NCI-H69 (cell line): ENCODE measurements around the gene DIAPH2.
A peak's percentile ranks its signal among the peaks of the same experiment; 100 is the strongest.

Experiments
- DNase-seq: peaks from one replicate; lab custom pipeline; 2025; lab: John Stamatoyannopoulos, UW

The DIAPH2 gene

DNA sequence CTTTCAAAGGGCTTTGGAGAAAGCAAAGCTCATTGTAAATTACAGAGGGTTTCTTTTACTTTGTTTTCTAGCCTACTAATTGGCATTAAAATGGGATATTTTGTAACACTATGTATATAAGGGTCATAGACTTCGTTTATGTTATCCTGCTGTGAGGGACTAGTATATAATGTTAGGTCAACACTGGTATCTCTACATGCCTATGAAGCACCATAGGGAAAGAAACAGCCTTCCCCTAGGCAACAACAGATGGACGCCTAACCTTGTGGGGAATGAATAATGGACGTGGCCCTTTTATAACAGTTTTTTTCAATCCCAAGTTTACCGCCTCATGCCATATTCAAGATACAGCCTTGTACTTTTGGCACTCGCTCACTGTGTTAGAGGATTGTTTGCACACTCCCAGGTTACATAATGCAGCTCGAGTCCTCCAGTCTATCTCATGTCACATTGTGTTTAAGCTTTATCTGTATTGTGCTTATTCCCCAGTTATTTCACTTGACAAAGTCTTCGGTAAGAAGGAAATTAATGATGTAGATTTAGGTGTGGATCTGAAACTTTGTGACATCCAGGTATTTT lies 910.1 kb downstream of the DIAPH2 start:
- DNase-seq = peak; percentile 84

DNA sequence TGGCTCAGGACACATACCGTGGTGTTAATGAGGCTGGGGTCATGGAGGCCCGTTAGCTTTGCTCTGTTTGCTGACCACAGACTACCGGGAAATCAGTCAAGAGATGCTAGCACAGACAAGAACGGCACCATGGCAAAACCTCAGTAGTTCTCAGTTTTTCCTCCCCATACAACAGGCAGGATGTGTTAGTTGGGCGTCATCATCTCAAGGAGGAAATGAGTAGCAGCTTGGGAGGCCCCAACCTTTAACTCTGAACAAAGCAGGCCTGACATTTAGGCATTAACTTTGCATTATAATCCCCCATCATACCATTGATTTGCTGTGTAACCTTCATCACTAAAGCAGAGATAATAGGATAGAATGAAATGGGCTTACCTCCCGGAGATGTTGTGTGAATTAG lies 913.3 kb downstream of the DIAPH2 start:
- no peak for DNase-seq

DNA sequence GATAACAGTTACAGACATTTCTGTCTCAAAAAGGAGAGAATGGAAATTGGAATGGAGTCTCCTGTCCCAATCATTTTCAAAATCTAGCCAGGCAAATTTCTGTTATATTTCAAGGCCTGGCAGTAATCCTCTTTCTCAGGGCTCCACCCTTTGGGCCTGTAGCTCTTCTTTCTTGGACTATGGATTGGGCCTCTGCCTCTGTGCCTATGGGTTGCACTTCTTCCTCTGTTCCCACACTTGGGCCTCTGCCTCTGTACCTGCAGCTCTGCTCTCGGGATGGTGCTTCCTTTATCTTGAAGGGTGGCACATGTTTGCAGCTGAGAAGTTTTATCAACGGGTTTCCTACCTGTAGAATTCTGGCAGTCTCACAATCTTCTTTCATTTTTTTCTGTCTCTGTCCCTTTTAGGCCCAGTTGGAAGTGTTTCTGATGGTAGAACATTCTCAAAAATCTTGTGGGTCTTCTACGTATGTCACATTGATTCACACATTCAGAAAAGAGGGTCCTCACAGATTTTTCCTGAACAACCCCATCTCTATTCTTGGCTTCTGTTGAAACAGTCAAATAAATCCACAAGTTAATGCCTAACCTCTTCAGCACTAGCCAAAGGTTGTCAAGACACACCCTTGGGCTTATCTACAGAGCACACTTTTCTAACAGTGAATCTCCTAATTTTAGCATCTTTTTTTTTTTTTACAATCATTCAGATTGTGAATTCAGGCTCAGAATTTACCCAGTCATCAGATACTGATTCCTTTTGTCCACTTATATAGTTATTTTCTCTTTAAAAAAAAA lies 918.0 kb downstream of the DIAPH2 start:
- no peak for DNase-seq

DNA sequence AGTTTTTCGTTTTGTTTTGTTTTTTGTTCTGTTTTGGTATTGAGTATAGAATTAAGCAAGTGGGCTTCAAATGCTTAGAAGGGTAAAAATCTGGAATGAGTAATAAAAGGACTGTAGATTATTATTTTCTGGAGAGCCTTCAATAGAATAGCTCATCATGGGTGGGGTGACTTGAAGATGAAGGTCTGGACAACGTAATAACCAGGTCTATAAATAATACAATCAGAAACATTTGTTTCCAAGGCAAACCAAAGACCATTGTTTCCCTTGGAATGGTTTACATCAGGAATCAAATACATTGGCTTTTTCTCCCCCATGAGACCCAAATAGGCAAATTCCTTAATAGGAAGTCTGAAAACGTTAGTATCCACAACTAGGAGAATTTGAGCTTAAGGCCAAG lies 920.6 kb downstream of the DIAPH2 start:
- no peak for DNase-seq

DNA sequence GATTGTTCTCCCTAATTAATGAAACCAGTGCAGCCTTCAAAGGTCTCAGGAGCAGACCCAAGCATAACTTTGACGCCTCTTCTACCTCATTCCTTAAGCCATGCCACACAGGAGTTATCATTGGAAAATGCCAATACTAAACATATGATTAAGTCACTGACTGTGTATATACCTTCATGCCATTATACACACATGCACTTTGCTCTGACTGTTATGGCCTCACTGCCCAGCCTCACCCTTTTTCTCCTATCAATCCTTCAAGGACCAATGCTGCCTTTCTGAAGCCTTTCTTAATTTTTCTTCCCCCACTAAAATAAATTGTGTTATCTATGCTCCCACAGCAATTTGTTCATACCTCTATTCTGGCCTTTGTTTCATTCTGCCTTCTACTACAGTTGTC lies 924.7 kb downstream of the DIAPH2 start:
- no peak for DNase-seq

DNA sequence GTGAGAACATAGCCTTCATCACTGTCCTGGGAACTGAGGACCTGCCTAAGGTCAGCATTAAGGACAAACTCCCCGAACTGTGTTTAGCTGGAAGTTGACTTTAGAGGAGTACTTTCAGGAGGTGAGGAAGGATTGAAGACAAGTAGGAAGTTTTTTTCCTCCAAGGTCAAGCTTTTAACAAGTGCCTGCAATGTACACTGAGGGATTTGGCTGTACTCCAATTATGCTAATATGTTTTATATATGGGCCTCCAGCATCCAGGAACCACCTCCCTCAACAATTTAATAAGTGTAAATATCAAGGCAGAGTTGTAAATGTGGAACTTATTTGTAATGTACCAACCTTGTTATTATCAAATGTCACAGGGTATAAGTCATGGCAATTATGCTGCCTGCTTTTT lies 925.3 kb downstream of the DIAPH2 start:
- DNase-seq = peak; percentile 27

DNA sequence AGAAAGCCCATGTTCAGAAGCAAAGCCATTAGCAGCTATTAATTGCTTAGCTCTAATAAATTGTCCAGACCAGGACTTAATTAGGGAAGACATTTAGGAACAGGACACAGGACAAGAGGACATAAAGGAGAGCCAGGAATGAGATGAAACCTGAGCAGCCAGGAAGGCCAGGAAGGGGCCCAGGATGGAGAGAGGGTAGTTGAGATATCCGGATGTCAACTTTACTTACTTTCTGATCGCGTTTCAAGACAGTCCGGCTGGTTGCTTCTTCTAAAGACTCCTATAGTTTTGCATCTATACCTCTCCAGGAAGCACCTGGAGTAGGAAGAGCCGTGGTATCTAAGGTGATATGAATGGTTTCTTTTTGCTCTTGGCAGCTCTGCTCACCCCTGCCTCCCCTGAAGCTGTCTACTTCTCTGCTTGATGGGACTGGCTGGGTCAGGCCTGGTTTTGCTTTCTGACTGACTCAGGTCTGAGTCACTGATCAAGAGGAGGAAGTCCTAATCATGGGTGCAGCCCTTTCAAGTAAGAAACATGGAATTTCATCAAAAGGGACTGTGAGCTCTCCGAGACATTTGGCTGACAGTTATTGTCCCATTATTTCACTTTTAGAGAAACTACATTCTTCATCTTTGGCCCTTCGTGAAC lies 932.4 kb downstream of the DIAPH2 start:
- DNase-seq = no peak

DNA sequence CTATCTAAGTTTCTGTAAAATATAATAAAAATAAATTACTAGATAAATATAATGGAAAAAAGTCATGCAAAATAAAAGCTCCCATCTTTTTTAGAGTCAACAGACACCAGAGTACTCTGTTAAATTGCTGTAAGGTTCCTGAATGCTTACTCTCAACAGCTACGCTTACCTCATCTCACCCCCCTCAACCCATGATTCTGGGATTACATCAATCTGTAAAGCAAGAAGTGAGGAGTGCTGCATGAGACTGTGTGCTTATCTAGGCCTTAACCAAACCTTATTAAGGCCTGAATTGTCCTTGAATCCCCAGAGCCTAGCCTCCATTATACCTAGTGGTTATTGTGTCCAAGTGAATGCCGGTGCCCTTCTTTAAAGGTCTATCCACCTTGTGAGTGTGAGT lies 934.9 kb downstream of the DIAPH2 start:
- peak; percentile 18 for DNase-seq

DNA sequence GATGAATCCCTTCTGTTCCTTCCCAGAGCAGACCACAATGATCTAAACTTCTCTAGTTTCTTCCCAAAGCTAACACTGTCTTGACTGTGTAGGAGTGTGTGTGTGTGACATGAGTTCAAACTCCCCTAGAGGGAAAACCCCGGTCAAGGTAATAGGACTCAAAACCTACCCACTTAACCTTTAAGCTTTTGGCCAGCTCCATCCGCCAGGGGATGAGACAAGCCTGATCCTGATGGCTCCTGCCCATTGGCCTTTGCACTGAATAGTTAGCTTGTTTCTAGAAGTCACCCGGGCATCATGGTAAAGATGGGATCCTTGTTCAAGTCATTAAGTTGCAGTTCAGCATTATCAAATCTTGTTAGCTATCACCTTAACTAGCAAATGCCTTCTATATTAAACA lies 937.5 kb downstream of the DIAPH2 start:
- DNase-seq = no peak

DNA sequence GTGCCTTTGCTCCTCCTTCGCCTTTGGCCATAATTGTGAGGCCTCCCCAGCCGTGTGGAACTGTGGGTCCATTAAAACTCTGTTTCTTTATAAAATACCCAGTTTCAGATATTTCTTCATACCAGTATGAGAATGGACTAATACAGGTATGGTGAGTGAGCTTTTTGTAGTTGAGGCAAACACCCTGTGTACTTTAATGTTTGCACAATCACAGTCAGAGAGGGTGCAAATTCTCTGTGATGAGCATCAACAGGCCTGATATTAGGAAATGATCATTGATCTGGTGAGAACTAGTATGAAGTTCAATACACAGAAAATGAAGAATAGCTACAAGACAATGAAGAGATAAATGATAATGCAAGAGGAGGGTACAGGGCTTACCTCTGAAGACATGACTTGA lies 943.7 kb downstream of the DIAPH2 start:
- DNase-seq = no peak

DNA sequence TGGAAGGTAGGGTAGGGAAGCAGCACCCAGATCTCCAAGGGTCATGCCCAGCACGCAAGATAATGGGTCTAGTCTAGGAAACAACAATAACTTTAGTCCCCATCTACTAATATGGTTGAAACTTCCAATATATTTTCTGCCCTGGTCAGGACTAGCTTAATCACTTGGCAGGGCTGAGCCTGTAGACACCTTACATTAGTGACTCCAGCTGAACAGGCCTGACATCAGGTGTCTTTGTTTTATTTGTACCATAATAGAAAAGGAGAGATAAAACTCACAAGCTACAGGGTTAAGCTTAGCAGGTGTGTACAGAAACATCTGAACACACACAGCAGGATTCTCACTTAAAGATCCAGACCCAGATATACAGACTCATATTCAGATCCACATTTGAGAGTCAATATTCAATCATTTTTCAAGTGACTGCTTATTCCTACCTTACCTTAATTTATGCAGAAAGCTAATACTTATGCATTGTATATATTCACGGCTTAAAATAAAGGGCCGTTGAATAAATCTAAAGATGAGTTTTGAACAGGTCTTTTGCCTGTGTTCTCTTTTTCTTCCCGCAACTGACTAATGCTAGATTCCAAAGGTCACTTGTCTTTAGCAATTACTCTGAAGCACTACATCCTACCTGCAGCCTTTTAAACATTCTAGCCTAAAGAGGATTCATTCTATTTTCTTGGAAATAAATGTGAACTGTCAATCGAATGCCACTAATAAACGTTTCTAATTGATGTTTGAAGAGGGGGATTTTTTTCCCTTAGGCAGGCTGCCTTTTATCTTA lies 944.4 kb downstream of the DIAPH2 start:
- DNase-seq = peak; percentile 63

DNA sequence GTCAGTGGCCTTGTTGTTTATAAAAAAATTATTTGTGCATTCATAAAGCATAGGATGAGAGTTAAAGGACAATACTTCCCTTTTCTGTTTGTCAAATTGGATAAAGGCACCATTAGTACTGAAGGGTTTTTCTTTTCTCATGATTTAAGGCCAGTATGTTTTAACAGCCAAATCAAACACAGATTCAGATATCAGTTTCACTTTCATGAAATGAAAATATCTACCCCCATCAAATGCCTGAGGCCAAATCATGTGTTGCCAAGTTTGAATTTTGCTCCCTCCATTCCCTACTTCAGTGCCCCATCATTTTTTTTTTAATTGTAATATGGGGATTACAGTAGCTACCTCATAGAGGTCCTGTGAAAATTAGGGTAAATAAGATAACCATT lies 944.9 kb downstream of the DIAPH2 start:
- DNase-seq = peak; percentile 64

DNA sequence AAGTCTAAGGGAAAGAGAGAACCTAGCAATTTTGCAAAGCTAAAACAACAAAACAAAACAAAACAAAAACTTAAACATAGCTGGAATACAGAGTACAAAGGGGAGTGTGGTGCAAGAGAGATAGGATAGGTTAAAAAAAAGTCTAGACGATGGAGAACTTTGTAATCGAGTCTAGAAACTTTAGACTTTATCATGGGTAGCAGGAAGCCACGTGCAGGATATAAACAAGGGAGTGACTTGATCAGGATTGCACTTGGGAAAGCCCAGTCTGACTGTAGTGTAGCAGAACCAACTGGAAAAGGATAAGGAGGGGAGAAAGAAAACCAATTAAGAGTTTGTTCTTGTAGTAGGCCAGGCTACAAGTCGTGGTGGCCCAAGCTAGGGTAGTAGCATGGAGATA lies 949.2 kb downstream of the DIAPH2 start:
- no peak for DNase-seq

DNA sequence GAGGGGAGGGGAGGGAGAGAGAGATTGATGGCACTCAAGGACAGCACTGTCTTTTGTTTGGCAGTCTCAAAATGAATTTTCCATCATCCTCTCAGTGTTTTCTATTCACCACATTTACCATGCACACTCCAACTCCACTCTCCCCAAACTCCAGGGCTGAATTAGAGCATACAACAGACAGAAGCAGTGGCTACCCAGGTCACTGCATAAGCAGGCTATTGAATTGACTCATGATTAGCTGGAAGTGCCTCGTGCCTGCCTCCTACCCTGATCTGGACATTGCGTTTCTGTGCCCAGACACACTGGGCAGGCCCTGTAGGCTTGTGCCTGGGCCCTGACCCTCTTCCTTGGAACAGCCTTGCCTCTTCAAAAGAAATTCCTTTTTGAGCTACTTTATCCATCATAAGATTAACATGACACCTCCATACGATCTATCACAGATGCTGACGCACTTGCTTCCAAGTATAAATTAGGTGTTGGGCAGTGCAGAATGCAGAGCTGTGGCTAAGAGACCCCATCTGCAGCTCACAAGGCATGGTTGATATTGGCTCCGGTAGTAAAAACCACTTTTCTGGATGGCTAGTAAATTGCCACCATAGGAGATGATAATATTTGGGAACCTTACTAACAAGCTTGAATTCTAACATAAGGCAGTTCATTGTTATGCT lies 952.0 kb downstream of the DIAPH2 start:
- DNase-seq = no peak

DNA sequence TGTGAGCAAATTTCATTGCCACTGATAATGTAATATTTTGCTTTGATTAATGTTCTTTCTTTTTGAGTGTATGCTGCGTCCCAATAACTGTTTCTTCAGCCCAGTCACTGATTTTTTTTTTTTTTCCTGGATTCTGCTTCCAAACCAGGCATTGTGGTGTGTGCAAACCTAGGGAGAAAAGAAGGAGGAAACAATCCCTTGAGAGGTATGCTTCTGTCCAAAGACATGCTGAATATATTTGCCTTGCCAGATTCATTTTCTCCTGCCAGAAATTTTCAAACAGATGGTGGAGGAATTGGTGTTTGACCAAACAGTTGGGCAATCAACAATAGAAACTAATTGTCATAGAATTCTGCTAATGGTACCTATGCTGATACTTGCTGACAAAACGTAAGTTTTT lies 952.6 kb downstream of the DIAPH2 start:
- DNase-seq = peak; percentile 29

DNA sequence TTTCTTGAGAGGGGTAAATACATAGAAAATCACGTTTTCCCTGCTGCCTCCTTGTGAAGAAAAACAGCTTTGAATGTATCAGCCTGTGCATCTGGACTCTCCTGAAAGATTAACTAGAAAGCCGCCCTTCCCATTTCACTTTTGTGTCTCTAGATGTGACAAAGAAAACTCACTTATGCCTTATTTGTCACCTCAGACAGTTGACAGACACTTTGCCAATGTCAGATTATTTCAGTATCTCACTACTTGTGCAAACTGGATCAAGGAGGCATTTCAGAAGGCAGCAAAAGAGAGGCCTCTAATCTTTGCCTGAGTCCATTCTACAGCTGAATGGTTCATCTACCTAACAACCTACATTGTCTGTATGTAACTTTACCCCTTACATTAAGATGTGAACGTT lies 954.0 kb downstream of the DIAPH2 start:
- DNase-seq = peak; percentile 12

DNA sequence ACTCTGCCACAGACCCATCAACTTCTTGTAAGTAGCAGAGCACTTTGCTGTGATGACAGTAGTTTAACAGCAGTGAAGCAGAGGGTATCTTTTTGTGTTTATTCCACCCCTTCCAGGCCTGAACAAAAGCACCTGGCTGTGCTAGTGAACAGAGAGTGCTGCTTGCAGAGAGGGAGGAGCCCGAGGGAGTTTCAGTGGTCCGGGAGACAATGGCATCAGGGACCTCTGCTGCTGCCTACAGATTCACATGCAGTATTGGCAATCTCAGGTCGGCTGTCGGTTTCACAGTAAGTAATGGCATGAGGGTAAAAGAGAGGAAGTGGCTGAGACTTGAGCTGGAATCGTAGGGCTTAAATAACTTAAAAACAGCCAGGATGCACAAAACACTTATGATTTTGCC lies 954.9 kb downstream of the DIAPH2 start:
- DNase-seq = peak; percentile 75
